HepG2 (cell line): ENCODE results near the gene RPL18. TPM values are rescaled to one million over a fixed set of nuclear protein-coding genes. Genes with fewer than 3 reads are reported as not detected.

Experiments used
- ATAC-seq: fragments of 200-7000 bp; cut with Tn5 transposase; 3 replicates; pipeline ENCODE4 v1.9.1; 2020; ENCODE audit warnings: mild to moderate bottlenecking, moderate library complexity
- BruUV-seq: library from RNA; stranded (reverse); fragments of 400-500 nt; replicated peaks from 2 replicates; lab custom pipeline; 2021; lab: Mats Ljungman, UMichigan
- CTCF ChIA-PET: fragments of 300-600 bp; formaldehyde crosslinking; extraction: SDS; loops from one replicate; lab custom pipeline; 2021; ENCODE audit warnings: low total read pairs, inconsistent platforms, low intra/inter-chr PET ratio; lab: Yijun Ruan, JAX
- POLR2A ChIA-PET: fragments of 350-600 bp; sonication (Branson Sonifier 250); formaldehyde crosslinking; loops from one replicate; lab custom pipeline; 2020; ENCODE audit warnings: antibody characterized with exemption, inconsistent platforms; lab: Yijun Ruan, JAX
- DNase-seq: peaks from one replicate; pipeline ENCODE4 v3.0.0-alpha.2; 2015; ENCODE audit warnings: low spot score
- FAIRE-seq: peaks from 3 replicates; lab custom pipeline; 2011; peaks lifted over from hg19 to GRCh38; lab: Jason Lieb, UNC
- H2AFZ ChIP-seq: one replicate; pipeline ENCODE4 v1.6.1; 2011; ENCODE audit warnings: low read length, inconsistent platforms
- H3K27ac ChIP-seq: fragments of 300-600 bp; 3 replicates; pipeline ENCODE4 v1.8.0; 2011; ENCODE audit warnings: mixed run types, mild to moderate bottlenecking, mixed read lengths, low read length, inconsistent platforms; ENCODE audit not compliant: insufficient read depth; ENCODE audit errors: extremely low read length
- H3K27me3 ChIP-seq, 2 experiments: fragments of 200-600 bp in 1 of 2; 2 replicates in 1 of 2; 3 replicates in 1 of 2; pipeline versions ENCODE4 v1.6.0 to v1.8.0; 2011; ENCODE audit warnings: low read length in 2 of 2, mild to moderate bottlenecking in 2 of 2, moderate library complexity in 2 of 2, inconsistent platforms in 1 of 2; ENCODE audit not compliant: insufficient read depth in 2 of 2, control insufficient read depth in 1 of 2
- H3K36me3 ChIP-seq, 2 experiments: fragments of 200-600 bp in 1 of 2; replicated peaks in 1 of 2; 2 replicates in 1 of 2; 3 replicates in 1 of 2; pipeline versions ENCODE4 v1.5.1 to v1.8.0; 2011; ENCODE audit warnings: low read length in 2 of 2, inconsistent platforms in 1 of 2; ENCODE audit not compliant: insufficient read depth in 2 of 2, control insufficient read depth in 1 of 2
- H3K4me1 ChIP-seq: 2 replicates; pipeline ENCODE4 v1.5.1; 2012; ENCODE audit warnings: low read length, inconsistent platforms; ENCODE audit not compliant: insufficient read depth
- H3K4me2 ChIP-seq: 2 replicates; pipeline ENCODE4 v1.6.0; 2011; ENCODE audit warnings: low read depth, low read length, inconsistent platforms
- H3K4me3 ChIP-seq, 3 experiments: fragments of 200-600 bp in 1 of 3; sonication (generic), shearing (Covaris generic) in 1 of 3; replicated peaks in 1 of 3; 2 replicates each; pipeline ENCODE4 v1.5.1; 2011 to 2016; ENCODE audit warnings: low read length in 3 of 3, inconsistent platforms in 2 of 3, low read depth in 2 of 3, mild to moderate bottlenecking in 2 of 3, control low read depth in 1 of 3, mixed read lengths in 1 of 3; ENCODE audit not compliant: insufficient read depth in 1 of 3
- H3K79me2 ChIP-seq: one replicate; pipeline ENCODE4 v1.6.1; 2011; ENCODE audit warnings: low read length, inconsistent platforms; ENCODE audit not compliant: insufficient read depth
- H3K9ac ChIP-seq: 2 replicates; pipeline ENCODE4 v1.6.0; 2011; ENCODE audit warnings: mild to moderate bottlenecking, low read depth, low read length, inconsistent platforms; ENCODE audit not compliant: insufficient read depth
- H3K9me3 ChIP-seq: 2 replicates; pipeline ENCODE4 v1.5.1; 2012; ENCODE audit warnings: mild to moderate bottlenecking, low read length
- H4K20me1 ChIP-seq: 2 replicates; pipeline ENCODE4 v1.6.0; 2011; ENCODE audit warnings: inconsistent platforms, mild to moderate bottlenecking, low read length, moderate library complexity; ENCODE audit not compliant: insufficient read depth
- DMAP1 ChIP-seq: IDR thresholded peaks from 2 replicates; pipeline ENCODE4 v1.6.1; 2016
- FOXC1 ChIP-seq: sonication (generic); formaldehyde crosslinking; IDR thresholded peaks from 2 replicates; pipeline ENCODE4 v1.8.0; 2022; ENCODE audit warnings: mild to moderate bottlenecking, missing genetic modification reagents, borderline replicate concordance
- HDAC1 ChIP-seq: sonication (generic); formaldehyde crosslinking; IDR thresholded peaks from 2 replicates; pipeline ENCODE4 v1.5.1; 2020; ENCODE audit warnings: mild to moderate bottlenecking, missing genetic modification reagents
- HES4 ChIP-seq: sonication (generic); formaldehyde crosslinking; IDR thresholded peaks from 2 replicates; pipeline ENCODE4 v1.9.0; 2021; ENCODE audit warnings: mild to moderate bottlenecking, missing genetic modification reagents, borderline replicate concordance
- MLLT10 ChIP-seq: sonication (generic); formaldehyde crosslinking; IDR thresholded peaks from 2 replicates; pipeline ENCODE4 v1.4.0; 2020; ENCODE audit warnings: missing genetic modification reagents
- NFKB2 ChIP-seq: sonication (generic); formaldehyde crosslinking; IDR thresholded peaks from 2 replicates; pipeline ENCODE4 v1.4.0; 2020; ENCODE audit warnings: missing genetic modification reagents, borderline replicate concordance
- PATZ1 ChIP-seq: sonication (generic); formaldehyde crosslinking; IDR thresholded peaks from 2 replicates; pipeline ENCODE4 v1.4.0; 2020; ENCODE audit warnings: missing genetic modification reagents
- RAD21 ChIP-seq: fragments of 450-650 bp; formaldehyde crosslinking; IDR thresholded peaks from 2 replicates; pipeline ENCODE4 v1.5.0; 2020; ENCODE audit warnings: mild to moderate bottlenecking
- RORA ChIP-seq: sonication (generic); formaldehyde crosslinking; IDR thresholded peaks from 2 replicates; pipeline ENCODE4 v1.5.0; 2020; ENCODE audit warnings: mild to moderate bottlenecking, missing genetic modification reagents, moderate library complexity
- RXRA ChIP-seq: sonication (generic); formaldehyde crosslinking; IDR thresholded peaks from 2 replicates; pipeline ENCODE4 v1.5.1; 2020; ENCODE audit warnings: missing genetic modification reagents
- SP1 ChIP-seq, 2 experiments: fragments of 450-650 bp in 1 of 2; sonication (generic) in 1 of 2; formaldehyde crosslinking in 1 of 2; IDR thresholded peaks; 2 replicates each; pipeline versions ENCODE4 v1.4.0 to v1.6.1; 2016 to 2020; ENCODE audit warnings: missing genetic modification reagents in 1 of 2
- SP140L ChIP-seq: sonication (generic); formaldehyde crosslinking; IDR thresholded peaks from 2 replicates; pipeline ENCODE4 v1.4.0; 2020; ENCODE audit warnings: missing genetic modification reagents, borderline replicate concordance
- ZBTB1 ChIP-seq: sonication (generic); formaldehyde crosslinking; IDR thresholded peaks from 2 replicates; pipeline ENCODE4 v1.4.0; 2020; ENCODE audit warnings: missing genetic modification reagents, borderline replicate concordance
- ZNF431 ChIP-seq: sonication (generic); formaldehyde crosslinking; IDR thresholded peaks from 2 replicates; pipeline ENCODE4 v1.9.0; 2022; ENCODE audit warnings: missing genetic modification reagents, low read depth, mild to moderate bottlenecking, borderline replicate concordance
- ZNF496 ChIP-seq: sonication (generic); formaldehyde crosslinking; IDR thresholded peaks from 2 replicates; pipeline ENCODE4 v1.8.1; 2023; ENCODE audit warnings: mild to moderate bottlenecking, moderate library complexity, missing genetic modification reagents; ENCODE audit not compliant: insufficient replicate concordance
- ZNF567 ChIP-seq: sonication (generic); formaldehyde crosslinking; IDR thresholded peaks from 2 replicates; pipeline ENCODE4 v1.8.1; 2023; ENCODE audit warnings: mild to moderate bottlenecking, missing genetic modification reagents, borderline replicate concordance
- ZNF605 ChIP-seq: sonication (generic); formaldehyde crosslinking; IDR thresholded peaks from 2 replicates; pipeline ENCODE4 v1.8.0; 2022; ENCODE audit warnings: mild to moderate bottlenecking, missing genetic modification reagents
- ZNF777 ChIP-seq: sonication (generic); formaldehyde crosslinking; IDR thresholded peaks from 2 replicates; pipeline ENCODE4 v1.4.0; 2020; ENCODE audit warnings: missing genetic modification reagents
- ZNF790 ChIP-seq: sonication (generic); formaldehyde crosslinking; IDR thresholded peaks from 2 replicates; pipeline ENCODE4 v1.8.0; 2022; ENCODE audit warnings: missing genetic modification reagents, mild to moderate bottlenecking, borderline replicate concordance
- ZNF792 ChIP-seq: IDR thresholded peaks from 2 replicates; pipeline ENCODE4 v1.6.1; 2016
- ZNF841 ChIP-seq: sonication (generic); formaldehyde crosslinking; IDR thresholded peaks from 2 replicates; pipeline ENCODE4 v1.8.1; 2023; ENCODE audit warnings: missing genetic modification reagents, borderline replicate concordance
- WGBS: methylation state at CpG from one replicate; pipeline ENCODE4 v1.1.6; 2017; ENCODE audit warnings: low lambda C conversion rate; 5-methylcytosine and 5-hydroxymethylcytosine counted together
- in situ Hi-C: cut with HindIII; loops from 2 replicates; pipeline ENCODE4 v1.10.0; 2017; ENCODE audit warnings: low pct_unique_long_range_greater_than_20kb; ENCODE audit not compliant: extremely low pct_ligation_motif_present
- intact Hi-C: fragments of 100-400 bp; cut with micrococcal nuclease; formaldehyde crosslinking; loops from one replicate; pipeline ENCODE4 v1.10.0; 2022; ENCODE audit not compliant: unreplicated experiment
- polyA plus RNA-seq, 8 experiments: library from polyadenylated mRNA; depleted of rRNA in 3 of 8; stranded (reverse) in 7 of 8; unstranded in 1 of 8; fragments of >200 nt; fragmentation: Illumina TruSeq in 4 of 8; extraction: Trizol in 4 of 8; gene quantifications; 2 replicates each; pipeline versions ENCODE4 v1.2.1 to v1.2.3, GENCODE V29; 2011 to 2016; ENCODE audit warnings: low read depth in 4 of 8, missing spikeins in 1 of 8, mixed read lengths in 1 of 8; ENCODE audit not compliant: insufficient read depth in 1 of 8
- total RNA-seq, 5 experiments: library from RNA; depleted of rRNA; stranded (reverse); fragments of >200 nt; fragmentation: Illumina TruSeq; extraction: Trizol; gene quantifications; 2 replicates each; pipeline ENCODE4 v1.2.3, GENCODE V29; 2016; ENCODE audit warnings: low read depth in 1 of 5

The RPL18 gene
- total and polyA plus RNA-seq, 2 of the 13 experiments (the other 11 are each of a cell fraction or from before 2014, with no cell fraction given): 1,485 to 1,639 TPM

DNA sequence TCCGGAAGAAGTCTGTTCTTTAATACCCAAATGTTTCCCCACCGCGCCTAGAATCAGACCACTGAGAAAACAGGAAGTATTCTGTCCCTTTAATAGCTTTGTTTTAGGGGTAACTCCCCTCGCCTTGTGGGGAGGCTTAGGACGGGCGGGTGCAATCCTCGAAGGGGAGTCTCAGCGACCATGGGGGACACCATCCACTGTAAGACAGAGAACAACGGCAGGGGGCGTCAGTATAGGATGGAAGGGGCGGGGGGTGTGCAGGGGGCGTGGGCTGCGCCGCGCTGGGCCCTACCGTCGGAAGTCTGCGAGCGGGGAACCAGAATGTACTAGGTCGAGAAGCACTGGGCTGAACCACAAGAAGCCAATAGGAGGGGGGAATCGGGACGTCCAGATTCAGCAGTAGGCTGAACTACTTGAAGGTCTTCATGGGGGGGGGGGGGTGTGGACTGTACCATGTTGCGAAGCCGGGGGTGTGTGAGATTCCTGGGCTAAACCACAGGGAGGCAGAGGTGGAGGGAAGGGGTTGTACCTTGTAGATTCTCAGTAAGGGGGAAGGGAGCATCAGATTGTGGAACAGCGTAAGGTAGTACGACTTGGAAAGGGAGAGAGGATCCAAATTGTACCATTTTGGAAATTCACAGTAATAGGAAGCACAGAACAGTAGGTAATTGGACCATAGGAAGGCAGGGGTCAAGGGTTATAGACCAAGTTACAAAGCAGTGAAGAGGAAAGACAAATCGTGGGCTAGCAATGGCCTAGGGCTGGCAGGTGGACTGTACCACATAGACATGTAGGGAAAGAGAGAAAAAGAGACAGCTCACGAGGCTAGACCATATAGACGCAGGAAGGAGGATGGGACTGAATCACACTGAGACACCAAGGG is 19.2 kb upstream of the RPL18 start (continued):
- peak; percentile 95 for TF ChIP-seq ZNF777 (CRISPR knock-in tag)
- TF ChIP-seq SP140L (CRISPR knock-in tag): no peak
- no peak for TF ChIP-seq ZNF605 (CRISPR knock-in tag)

DNA sequence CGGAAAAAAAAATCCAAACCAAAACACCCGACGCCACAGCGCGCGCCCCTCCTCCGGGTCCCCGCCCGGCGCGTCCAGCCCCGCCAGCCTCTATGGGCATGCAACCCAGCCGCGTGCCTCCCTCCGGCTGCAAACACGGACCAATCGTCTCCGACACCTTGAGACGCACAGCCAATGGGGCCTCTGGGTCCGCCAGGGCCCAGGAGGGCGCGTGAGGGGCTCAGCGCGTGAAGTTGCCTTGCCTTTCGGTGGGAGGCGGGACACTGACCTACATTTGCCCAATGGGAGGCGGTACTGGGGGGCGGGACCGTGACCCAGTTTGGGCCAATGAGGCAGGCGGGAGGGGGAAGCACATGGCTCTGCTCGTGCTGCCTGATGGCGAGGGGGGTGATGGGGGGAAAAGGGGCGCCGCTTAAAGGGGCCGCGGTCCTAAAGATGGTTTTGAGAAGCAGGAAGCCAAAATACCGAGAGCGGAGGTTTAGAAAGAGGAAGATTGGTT is 18.5 kb upstream of the RPL18 start:
- intact Hi-C loops: no loop called here
- 0% methylated on average over 10 of the region's 38 CpGs for WGBS
- Histone ChIP-seq H3K4me3 (peak overlapping the region; percentile 15 to 76 (median 59); a peak in 4 of 6 replicates), H3K4me2 (peak overlapping the region; percentile 96), H3K9ac (peak overlapping the region; percentile 49), H3K27me3 (peaks cover 0 to 8% of the 10 kb centered on the region in 2 experiments; a peak in 3 of 5 replicates), H3K27ac (peak overlapping the region; percentile 70), H2AFZ (no peak overlapping the region), H3K79me2 (no peaks in the 10 kb centered on the region), H4K20me1 (no peaks in the 10 kb centered on the region), H3K36me3 (no peaks in the 10 kb centered on the region), H3K9me3 (no peaks in the 10 kb centered on the region), H3K4me1 (peaks cover 70% of the 10 kb centered on the region)
- ChIA-PET CTCF (interaction anchor here (0.6 to 0.9 kb wide), 2 partner anchors 9 to 23 kb away, joined by 3 read pairs; partner anchors contain the start of gene CA11), POLR2A (interaction anchor here (0.6 to 2.0 kb wide), 5 partner anchors 8 to 305 kb away, joined by 3 to 12 read pairs (median 4); partner anchors contain the start of genes CA11, RPL18 and SPHK2)
- DNase-seq (peak; percentile 96), ATAC-seq (peak; percentile 85), FAIRE-seq (peak; percentile 84)
- BruUV-seq: no TSS peak
- in situ Hi-C loops: no loop called here
- TF ChIP-seq MLLT10 (CRISPR knock-in tag) (no peak), HDAC1 (CRISPR knock-in tag) (peak; percentile 72), PATZ1 (CRISPR knock-in tag) (peak; percentile 57; the same call in 1 of the 2 replicates), RAD21 (CRISPR knock-in tag) (no peak), RXRA (peak; percentile 65; the same call in 1 of the 2 replicates), SP1 (IDR thresholded peaks at IDR 0.05) (no peak), SP1 (CRISPR knock-in tag; IDR thresholded peaks at IDR 0.05) (peak; percentile 67), ZNF792 (CRISPR knock-in tag) (peak; percentile 64), NFKB2 (no peak; the same call in 1 of the 2 replicates), HES4 (peak; percentile 64), DMAP1 (CRISPR knock-in tag) (no peak), ZNF841 (peak; percentile 72), ZNF790 (CRISPR knock-in tag) (no peak; the same call in 1 of the 2 replicates), ZNF431 (CRISPR knock-in tag) (peak; percentile 84), FOXC1 (CRISPR knock-in tag) (no peak; the same call in 1 of the 2 replicates), ZBTB1 (CRISPR knock-in tag) (no peak), ZNF496 (no peak), RORA (peak; percentile 87; the same call in 1 of the 2 replicates), ZNF567 (CRISPR knock-in tag) (no peak)
